ENCODE data around the gene TRIM54. TPM values are rescaled to one million over a fixed set of nuclear protein-coding genes. Genes with fewer than 3 reads are reported as not detected.

Gene TRIM54
- total RNA-seq, 1 experiment from 2014 or later = 3.3 TPM

DNA sequence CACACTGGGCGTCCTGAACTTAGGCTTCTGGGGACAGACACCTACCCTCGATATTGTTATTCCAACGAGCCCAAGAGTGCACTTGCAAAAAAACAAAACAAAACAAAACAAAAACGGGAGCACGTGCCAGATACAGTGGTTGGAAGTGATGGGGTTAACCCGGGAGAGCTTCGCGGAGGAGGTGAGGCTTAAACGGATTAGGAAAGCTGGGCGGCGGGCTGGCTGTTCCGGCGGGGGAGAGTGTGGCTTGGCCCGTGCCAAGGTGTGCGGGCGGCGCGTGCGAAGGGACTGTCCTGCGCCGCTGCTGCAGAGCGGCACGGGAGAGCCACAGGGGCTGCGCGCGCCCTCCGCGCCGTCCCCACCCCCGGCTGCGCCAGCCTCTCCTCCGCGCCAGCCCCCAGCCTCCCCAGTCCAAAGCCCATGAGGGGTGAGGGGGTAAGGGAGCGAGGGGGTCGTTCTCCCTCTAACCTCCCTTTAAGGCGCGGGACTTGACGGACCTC is 17.9 kb upstream of the TRIM54 start (continued):
- TF ChIP-seq, protein P1, sequence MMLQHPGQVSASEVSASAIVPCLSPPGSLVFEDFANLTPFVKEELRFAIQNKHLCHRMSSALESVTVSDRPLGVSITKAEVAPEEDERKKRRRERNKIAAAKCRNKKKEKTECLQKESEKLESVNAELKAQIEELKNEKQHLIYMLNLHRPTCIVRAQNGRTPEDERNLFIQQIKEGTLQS (CRISPR knock-in tag; conservative IDR thresholded peaks at IDR 0.05) = no peak
- TF ChIP-seq KAT7 (CRISPR knock-in tag; IDR thresholded peaks at IDR 0.05; ENCODE audit: borderline replicate concordance) (no peak), ZNF138 (CRISPR knock-in tag; conservative IDR thresholded peaks at IDR 0.05) (no peak), NFYB (CRISPR knock-in tag; conservative IDR thresholded peaks at IDR 0.05; ENCODE audit: low read depth) (no peak), NFE2L1 (CRISPR knock-in tag; IDR thresholded peaks at IDR 0.05) (no peak), ZNF121 (CRISPR knock-in tag; IDR thresholded peaks at IDR 0.05) (peak; percentile 65), FOXK1 (CRISPR knock-in tag; IDR thresholded peaks at IDR 0.05) (no peak; the same call in 1 of the 2 replicates), JUN (CRISPR knock-in tag; IDR thresholded peaks at IDR 0.05) (0 out of 2 replicates have a peak, but pooled peaks have one; percentile 43)
- TF ChIP-seq, protein P2, sequence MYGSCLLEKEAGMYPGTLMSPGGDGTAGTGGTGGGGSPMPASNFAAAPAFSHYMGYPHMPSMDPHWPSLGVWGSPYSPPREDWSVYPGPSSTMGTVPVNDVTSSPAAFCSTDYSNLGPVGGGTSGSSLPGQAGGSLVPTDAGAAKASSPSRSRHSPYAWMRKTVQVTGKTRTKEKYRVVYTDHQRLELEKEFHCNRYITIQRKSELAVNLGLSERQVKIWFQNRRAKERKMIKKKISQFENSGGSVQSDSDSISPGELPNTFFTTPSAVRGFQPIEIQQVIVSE (CRISPR knock-in tag; IDR thresholded peaks at IDR 0.05; ENCODE audit: borderline replicate concordance) = no peak
- TF ChIP-seq, protein P3, sequence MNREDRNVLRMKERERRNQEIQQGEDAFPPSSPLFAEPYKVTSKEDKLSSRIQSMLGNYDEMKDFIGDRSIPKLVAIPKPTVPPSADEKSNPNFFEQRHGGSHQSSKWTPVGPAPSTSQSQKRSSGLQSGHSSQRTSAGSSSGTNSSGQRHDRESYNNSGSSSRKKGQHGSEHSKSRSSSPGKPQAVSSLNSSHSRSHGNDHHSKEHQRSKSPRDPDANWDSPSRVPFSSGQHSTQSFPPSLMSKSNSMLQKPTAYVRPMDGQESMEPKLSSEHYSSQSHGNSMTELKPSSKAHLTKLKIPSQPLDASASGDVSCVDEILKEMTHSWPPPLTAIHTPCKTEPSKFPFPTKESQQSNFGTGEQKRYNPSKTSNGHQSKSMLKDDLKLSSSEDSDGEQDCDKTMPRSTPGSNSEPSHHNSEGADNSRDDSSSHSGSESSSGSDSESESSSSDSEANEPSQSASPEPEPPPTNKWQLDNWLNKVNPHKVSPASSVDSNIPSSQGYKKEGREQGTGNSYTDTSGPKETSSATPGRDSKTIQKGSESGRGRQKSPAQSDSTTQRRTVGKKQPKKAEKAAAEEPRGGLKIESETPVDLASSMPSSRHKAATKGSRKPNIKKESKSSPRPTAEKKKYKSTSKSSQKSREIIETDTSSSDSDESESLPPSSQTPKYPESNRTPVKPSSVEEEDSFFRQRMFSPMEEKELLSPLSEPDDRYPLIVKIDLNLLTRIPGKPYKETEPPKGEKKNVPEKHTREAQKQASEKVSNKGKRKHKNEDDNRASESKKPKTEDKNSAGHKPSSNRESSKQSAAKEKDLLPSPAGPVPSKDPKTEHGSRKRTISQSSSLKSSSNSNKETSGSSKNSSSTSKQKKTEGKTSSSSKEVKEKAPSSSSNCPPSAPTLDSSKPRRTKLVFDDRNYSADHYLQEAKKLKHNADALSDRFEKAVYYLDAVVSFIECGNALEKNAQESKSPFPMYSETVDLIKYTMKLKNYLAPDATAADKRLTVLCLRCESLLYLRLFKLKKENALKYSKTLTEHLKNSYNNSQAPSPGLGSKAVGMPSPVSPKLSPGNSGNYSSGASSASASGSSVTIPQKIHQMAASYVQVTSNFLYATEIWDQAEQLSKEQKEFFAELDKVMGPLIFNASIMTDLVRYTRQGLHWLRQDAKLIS (CRISPR knock-in tag; IDR thresholded peaks at IDR 0.05; ENCODE audit: borderline replicate concordance) = no peak
- TF ChIP-seq, protein P4, sequence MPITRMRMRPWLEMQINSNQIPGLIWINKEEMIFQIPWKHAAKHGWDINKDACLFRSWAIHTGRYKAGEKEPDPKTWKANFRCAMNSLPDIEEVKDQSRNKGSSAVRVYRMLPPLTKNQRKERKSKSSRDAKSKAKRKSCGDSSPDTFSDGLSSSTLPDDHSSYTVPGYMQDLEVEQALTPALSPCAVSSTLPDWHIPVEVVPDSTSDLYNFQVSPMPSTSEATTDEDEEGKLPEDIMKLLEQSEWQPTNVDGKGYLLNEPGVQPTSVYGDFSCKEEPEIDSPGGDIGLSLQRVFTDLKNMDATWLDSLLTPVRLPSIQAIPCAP (CRISPR knock-in tag; IDR thresholded peaks at IDR 0.05) = peak; percentile 67; the same call in 1 of the 2 replicates
- TF ChIP-seq, protein P5, sequence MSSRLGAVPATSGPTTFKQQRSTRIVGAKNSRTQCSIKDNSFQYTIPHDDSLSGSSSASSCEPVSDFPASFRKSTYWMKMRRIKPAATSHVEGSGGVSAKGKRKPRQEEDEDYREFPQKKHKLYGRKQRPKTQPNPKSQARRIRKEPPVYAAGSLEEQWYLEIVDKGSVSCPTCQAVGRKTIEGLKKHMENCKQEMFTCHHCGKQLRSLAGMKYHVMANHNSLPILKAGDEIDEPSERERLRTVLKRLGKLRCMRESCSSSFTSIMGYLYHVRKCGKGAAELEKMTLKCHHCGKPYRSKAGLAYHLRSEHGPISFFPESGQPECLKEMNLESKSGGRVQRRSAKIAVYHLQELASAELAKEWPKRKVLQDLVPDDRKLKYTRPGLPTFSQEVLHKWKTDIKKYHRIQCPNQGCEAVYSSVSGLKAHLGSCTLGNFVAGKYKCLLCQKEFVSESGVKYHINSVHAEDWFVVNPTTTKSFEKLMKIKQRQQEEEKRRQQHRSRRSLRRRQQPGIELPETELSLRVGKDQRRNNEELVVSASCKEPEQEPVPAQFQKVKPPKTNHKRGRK (CRISPR knock-in tag; IDR thresholded peaks at IDR 0.05; ENCODE audit: borderline replicate concordance) = no peak
- TF ChIP-seq, protein P6, sequence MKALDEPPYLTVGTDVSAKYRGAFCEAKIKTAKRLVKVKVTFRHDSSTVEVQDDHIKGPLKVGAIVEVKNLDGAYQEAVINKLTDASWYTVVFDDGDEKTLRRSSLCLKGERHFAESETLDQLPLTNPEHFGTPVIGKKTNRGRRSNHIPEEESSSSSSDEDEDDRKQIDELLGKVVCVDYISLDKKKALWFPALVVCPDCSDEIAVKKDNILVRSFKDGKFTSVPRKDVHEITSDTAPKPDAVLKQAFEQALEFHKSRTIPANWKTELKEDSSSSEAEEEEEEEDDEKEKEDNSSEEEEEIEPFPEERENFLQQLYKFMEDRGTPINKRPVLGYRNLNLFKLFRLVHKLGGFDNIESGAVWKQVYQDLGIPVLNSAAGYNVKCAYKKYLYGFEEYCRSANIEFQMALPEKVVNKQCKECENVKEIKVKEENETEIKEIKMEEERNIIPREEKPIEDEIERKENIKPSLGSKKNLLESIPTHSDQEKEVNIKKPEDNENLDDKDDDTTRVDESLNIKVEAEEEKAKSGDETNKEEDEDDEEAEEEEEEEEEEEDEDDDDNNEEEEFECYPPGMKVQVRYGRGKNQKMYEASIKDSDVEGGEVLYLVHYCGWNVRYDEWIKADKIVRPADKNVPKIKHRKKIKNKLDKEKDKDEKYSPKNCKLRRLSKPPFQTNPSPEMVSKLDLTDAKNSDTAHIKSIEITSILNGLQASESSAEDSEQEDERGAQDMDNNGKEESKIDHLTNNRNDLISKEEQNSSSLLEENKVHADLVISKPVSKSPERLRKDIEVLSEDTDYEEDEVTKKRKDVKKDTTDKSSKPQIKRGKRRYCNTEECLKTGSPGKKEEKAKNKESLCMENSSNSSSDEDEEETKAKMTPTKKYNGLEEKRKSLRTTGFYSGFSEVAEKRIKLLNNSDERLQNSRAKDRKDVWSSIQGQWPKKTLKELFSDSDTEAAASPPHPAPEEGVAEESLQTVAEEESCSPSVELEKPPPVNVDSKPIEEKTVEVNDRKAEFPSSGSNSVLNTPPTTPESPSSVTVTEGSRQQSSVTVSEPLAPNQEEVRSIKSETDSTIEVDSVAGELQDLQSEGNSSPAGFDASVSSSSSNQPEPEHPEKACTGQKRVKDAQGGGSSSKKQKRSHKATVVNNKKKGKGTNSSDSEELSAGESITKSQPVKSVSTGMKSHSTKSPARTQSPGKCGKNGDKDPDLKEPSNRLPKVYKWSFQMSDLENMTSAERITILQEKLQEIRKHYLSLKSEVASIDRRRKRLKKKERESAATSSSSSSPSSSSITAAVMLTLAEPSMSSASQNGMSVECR (CRISPR knock-in tag; IDR thresholded peaks at IDR 0.05; ENCODE audit: borderline replicate concordance) = 0 out of 2 replicates have a peak, but pooled peaks have one; percentile 26
- TF ChIP-seq, protein P7, sequence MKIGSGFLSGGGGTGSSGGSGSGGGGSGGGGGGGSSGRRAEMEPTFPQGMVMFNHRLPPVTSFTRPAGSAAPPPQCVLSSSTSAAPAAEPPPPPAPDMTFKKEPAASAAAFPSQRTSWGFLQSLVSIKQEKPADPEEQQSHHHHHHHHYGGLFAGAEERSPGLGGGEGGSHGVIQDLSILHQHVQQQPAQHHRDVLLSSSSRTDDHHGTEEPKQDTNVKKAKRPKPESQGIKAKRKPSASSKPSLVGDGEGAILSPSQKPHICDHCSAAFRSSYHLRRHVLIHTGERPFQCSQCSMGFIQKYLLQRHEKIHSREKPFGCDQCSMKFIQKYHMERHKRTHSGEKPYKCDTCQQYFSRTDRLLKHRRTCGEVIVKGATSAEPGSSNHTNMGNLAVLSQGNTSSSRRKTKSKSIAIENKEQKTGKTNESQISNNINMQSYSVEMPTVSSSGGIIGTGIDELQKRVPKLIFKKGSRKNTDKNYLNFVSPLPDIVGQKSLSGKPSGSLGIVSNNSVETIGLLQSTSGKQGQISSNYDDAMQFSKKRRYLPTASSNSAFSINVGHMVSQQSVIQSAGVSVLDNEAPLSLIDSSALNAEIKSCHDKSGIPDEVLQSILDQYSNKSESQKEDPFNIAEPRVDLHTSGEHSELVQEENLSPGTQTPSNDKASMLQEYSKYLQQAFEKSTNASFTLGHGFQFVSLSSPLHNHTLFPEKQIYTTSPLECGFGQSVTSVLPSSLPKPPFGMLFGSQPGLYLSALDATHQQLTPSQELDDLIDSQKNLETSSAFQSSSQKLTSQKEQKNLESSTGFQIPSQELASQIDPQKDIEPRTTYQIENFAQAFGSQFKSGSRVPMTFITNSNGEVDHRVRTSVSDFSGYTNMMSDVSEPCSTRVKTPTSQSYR (CRISPR knock-in tag; IDR thresholded peaks at IDR 0.05) = no peak
- TF ChIP-seq, protein P8, sequence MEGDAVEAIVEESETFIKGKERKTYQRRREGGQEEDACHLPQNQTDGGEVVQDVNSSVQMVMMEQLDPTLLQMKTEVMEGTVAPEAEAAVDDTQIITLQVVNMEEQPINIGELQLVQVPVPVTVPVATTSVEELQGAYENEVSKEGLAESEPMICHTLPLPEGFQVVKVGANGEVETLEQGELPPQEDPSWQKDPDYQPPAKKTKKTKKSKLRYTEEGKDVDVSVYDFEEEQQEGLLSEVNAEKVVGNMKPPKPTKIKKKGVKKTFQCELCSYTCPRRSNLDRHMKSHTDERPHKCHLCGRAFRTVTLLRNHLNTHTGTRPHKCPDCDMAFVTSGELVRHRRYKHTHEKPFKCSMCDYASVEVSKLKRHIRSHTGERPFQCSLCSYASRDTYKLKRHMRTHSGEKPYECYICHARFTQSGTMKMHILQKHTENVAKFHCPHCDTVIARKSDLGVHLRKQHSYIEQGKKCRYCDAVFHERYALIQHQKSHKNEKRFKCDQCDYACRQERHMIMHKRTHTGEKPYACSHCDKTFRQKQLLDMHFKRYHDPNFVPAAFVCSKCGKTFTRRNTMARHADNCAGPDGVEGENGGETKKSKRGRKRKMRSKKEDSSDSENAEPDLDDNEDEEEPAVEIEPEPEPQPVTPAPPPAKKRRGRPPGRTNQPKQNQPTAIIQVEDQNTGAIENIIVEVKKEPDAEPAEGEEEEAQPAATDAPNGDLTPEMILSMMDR (IDR thresholded peaks at IDR 0.05) = no peak
- TF ChIP-seq, protein P9, sequence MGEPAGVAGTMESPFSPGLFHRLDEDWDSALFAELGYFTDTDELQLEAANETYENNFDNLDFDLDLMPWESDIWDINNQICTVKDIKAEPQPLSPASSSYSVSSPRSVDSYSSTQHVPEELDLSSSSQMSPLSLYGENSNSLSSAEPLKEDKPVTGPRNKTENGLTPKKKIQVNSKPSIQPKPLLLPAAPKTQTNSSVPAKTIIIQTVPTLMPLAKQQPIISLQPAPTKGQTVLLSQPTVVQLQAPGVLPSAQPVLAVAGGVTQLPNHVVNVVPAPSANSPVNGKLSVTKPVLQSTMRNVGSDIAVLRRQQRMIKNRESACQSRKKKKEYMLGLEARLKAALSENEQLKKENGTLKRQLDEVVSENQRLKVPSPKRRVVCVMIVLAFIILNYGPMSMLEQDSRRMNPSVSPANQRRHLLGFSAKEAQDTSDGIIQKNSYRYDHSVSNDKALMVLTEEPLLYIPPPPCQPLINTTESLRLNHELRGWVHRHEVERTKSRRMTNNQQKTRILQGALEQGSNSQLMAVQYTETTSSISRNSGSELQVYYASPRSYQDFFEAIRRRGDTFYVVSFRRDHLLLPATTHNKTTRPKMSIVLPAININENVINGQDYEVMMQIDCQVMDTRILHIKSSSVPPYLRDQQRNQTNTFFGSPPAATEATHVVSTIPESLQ (CRISPR knock-in tag; IDR thresholded peaks at IDR 0.05) = no peak
- TF ChIP-seq, protein P10, sequence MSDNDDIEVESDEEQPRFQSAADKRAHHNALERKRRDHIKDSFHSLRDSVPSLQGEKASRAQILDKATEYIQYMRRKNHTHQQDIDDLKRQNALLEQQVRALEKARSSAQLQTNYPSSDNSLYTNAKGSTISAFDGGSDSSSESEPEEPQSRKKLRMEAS (CRISPR knock-in tag; IDR thresholded peaks at IDR 0.05) = peak; percentile 81
